Activated CD4-positive, alpha-beta T cell treated with anti-CD3 and anti-CD28 coated beads, Interleukin-2, amount 10 ng/mL, durations not matched to agents 24 days and 14 days (primary cell): ENCODE results near the gene ADGRB3. TPM values are rescaled to one million over a fixed set of nuclear protein-coding genes. Genes with fewer than 3 reads are reported as not detected.
"Not testable (repeated sequence)": the region's sequence is repeated elsewhere in the genome, so short reads cannot be mapped to it uniquely, and the experiment has no call there.

Experiments used
- DNase-seq: peaks from one replicate; pipeline ENCODE4 v3.0.0; 2022
- H3K27ac Mint-ChIP-seq: one replicate; pipeline ENCODE4 v1.8.0; 2022; ENCODE audit warnings: mild to moderate bottlenecking, mixed read lengths
- H3K27me3 Mint-ChIP-seq: one replicate; pipeline ENCODE4 v1.8.0; 2022; ENCODE audit warnings: mixed read lengths
- H3K36me3 Mint-ChIP-seq: one replicate; pipeline ENCODE4 v1.8.0; 2022; ENCODE audit warnings: low read depth, mild to moderate bottlenecking, mixed read lengths
- H3K4me1 Mint-ChIP-seq: one replicate; pipeline ENCODE4 v1.8.0; 2021; ENCODE audit warnings: mixed read lengths
- H3K4me3 Mint-ChIP-seq: one replicate; pipeline ENCODE4 v1.8.0; 2022; ENCODE audit warnings: mild to moderate bottlenecking, moderate library complexity, mixed read lengths
- H3K9me3 Mint-ChIP-seq: one replicate; pipeline ENCODE4 v1.8.0; 2021; ENCODE audit warnings: mixed read lengths
- intact Hi-C: fragments of 100-400 bp; cut with micrococcal nuclease; formaldehyde crosslinking; loops from one replicate; pipeline ENCODE4 v1.15.1; 2023
- total RNA-seq: library from RNA; stranded (reverse); gene quantifications from 2 replicates; pipeline ENCODE4 v1.2.3, GENCODE V29; 2022

ADGRB3 gene
- total RNA-seq, 1 donor from 2014 or later = not detected

DNA sequence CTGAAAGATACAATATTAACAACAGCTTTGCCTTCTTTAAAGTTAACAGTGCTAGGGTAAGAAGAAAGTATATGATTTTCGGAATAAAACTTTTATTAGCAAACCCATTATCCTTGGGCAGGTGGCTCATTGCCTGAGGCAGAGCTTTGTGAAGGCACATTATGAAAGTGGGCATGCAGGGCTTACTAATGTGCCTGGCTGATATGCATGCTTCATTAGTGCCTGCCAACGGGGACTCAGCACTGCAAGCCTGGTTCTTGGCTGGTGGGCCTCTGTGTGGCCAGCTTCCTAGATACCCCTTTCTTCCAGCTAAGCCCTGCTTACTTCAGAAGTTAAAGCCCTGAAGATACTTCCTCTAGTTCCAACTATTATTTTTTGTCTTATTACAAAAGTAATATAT lies 481.6 kb downstream of the ADGRB3 start:
- no peak for DNase-seq
- H3K4me3 Mint-ChIP-seq = no peak overlapping the region
- H3K27ac Mint-ChIP-seq = no peak overlapping the region
- intact Hi-C loops = no loop called here
- H3K9me3 Mint-ChIP-seq = peaks cover 3% of the 10 kb centered on the region
- no peaks in the 10 kb centered on the region for H3K36me3 Mint-ChIP-seq
- no peaks in the 10 kb centered on the region for H3K4me1 Mint-ChIP-seq
- no peaks in the 10 kb centered on the region for H3K27me3 Mint-ChIP-seq

DNA sequence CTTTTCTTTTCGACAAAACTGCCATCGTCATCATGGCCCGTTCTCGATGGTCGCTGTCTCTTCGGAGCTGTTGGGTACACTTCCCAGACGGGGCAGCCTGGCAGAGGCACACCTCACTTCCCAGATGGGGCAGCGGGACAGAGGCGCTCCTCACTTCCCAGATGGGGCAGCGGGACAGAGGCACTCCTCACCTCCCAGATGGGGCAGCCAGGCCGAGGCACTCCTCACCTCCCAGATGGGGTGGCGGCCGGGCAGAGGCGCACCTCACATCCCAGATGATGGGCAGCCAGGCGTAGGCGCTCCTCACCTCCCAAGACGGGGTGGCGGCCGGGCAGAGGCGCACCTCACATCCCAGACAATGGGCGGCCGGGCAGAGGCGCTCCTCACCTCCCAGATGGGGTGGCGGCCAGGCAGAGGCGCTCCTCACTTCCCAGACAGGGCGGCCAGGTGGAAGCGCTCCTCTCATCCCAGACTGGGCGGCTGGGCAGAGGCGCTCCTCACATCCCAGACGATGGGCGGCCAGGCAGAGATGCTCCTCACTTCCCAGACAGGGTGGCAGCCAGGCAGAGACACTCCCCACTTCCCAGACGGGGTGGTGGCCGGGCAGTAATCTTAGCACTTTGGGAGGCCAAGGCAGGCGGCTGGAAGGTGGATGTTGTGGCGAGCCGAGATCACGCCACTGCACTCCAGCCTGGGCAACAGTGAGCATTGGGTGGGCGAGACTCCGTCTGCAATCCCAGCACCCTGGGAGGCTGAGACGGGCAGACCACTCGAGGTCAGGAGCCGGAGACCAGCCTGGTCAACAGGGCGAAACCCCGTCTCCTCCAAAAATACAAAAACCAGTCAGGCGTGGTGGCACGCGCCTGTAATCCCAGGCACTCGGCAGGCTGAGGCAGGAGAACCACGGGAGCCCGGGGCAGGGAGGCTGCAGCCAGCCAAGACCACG lies 486.7 kb downstream of the ADGRB3 start:
- H3K27me3 Mint-ChIP-seq, H3K36me3 Mint-ChIP-seq, H3K4me3 Mint-ChIP-seq, H3K4me1 Mint-ChIP-seq, intact Hi-C loops, DNase-seq, H3K9me3 Mint-ChIP-seq, H3K27ac Mint-ChIP-seq: not testable (repeated sequence)

DNA sequence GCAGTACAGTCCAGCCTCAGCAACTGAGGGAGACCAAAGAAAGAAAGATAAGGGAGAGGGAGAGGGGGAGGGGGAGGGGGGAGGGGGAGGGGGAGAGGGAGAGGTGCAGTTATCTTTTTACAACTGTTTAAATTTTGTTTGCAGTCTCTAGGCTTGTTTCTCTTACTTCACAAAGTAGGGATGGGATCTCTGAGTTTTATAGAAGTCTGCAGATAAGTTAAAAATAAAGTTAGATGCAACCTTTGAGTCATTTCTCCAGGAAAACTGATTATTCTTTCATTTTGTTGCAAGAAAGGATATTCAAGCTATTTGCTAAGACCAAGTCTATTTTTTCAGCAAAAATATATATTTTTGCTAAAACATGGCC lies 487.3 kb downstream of the ADGRB3 start:
- Mint-ChIP-seq H3K9me3 (peaks cover 3% of the 10 kb centered on the region), H3K27me3 (no peaks in the 10 kb centered on the region), H3K4me3 (no peak overlapping the region), H3K36me3 (no peaks in the 10 kb centered on the region), H3K4me1 (no peaks in the 10 kb centered on the region), H3K27ac (no peak overlapping the region)
- no peak for DNase-seq
- intact Hi-C loops = no loop called here

DNA sequence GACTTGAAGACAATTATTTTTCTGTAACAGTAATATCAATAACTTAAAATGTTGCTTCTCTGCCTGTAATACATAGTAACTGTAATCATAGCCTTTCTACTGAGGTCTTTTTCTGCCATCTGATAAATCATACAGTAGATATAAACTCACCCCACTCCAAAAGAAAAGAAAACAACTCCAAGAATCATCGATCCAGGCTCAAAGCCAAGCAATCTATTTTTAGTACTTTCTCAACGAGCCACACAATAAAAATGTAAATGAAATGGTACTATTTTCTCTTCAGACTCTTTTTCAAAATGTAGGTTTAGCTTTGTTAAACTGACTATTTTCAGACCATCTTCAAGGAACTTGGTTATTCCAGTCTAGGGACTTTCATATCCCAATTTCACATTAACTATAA lies 493.3 kb downstream of the ADGRB3 start:
- no peak overlapping the region for H3K27ac Mint-ChIP-seq
- no peaks in the 10 kb centered on the region for H3K4me1 Mint-ChIP-seq
- DNase-seq = no peak
- peaks cover 3% of the 10 kb centered on the region for H3K9me3 Mint-ChIP-seq
- no peaks in the 10 kb centered on the region for H3K36me3 Mint-ChIP-seq
- no peak overlapping the region for H3K4me3 Mint-ChIP-seq
- intact Hi-C loops = no loop called here
- H3K27me3 Mint-ChIP-seq = no peaks in the 10 kb centered on the region

DNA sequence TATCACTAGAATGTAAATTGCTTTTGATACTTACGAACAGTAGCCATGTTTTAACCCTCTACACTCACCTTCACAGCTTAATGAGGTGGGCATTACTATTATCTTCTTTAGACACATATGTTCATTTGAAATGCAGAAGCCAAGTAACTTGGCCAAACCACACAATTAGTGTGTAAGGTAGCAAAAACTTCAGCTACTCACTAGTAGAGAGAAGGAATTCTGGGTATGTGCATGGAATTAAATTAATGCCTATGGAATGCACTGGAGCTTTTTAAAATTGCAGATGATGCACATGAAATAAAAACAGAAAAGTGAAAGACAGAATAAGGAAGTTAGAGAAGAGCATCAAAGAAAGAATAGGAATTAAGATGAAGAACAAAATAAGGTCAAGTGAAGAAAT lies 494.0 kb downstream of the ADGRB3 start:
- Mint-ChIP-seq H3K4me1 (no peaks in the 10 kb centered on the region), H3K4me3 (no peak overlapping the region), H3K36me3 (no peaks in the 10 kb centered on the region), H3K27ac (no peak overlapping the region), H3K27me3 (no peaks in the 10 kb centered on the region), H3K9me3 (peaks cover 3% of the 10 kb centered on the region)
- intact Hi-C loops = no loop called here
- DNase-seq = no peak

DNA sequence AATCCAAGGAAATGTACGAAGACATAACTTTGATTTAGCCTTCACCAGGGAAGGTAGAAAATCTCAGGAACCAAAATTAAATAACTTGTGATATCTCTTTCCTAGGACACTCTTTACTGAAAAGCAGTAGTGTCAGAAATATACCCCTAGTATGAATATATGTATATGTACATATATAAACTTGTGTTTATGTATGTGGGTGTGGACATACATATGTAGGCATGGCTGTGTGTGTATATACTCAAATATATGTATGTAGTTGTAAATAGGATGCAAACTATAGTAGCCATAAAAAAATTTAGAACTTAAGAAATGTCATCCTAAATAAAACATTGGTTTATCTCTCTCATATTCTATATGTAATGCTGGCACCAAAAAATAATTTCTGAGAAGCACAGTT lies 500.8 kb downstream of the ADGRB3 start:
- no peaks in the 10 kb centered on the region for H3K36me3 Mint-ChIP-seq
- no peak for DNase-seq
- H3K9me3 Mint-ChIP-seq = peaks cover 3% of the 10 kb centered on the region
- H3K4me1 Mint-ChIP-seq = no peaks in the 10 kb centered on the region
- intact Hi-C loops = no loop called here
- H3K27me3 Mint-ChIP-seq = no peaks in the 10 kb centered on the region
- H3K4me3 Mint-ChIP-seq = no peak overlapping the region
- no peak overlapping the region for H3K27ac Mint-ChIP-seq

DNA sequence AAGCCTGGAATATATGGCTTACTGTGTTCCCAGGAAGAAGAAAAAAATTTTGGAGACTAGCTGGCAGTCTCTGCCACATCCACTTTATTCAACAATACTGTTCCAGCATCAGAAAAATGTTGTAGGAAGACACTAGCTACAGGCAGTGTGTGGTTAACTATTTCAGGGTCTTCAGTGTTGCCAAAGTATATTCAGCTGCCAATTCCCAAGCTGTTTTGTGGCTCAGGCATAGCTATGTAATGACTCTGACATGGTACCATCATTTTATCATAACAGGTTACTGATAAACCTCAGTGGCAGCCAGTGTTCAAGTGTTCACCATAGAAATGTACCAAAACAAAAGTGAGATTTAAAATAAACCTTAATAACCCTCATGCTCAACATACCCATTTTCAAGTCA lies 503.1 kb downstream of the ADGRB3 start:
- intact Hi-C loops = no loop called here
- Mint-ChIP-seq H3K4me3 (no peak overlapping the region), H3K27ac (no peak overlapping the region), H3K27me3 (no peaks in the 10 kb centered on the region), H3K36me3 (no peaks in the 10 kb centered on the region), H3K9me3 (no peaks in the 10 kb centered on the region), H3K4me1 (no peaks in the 10 kb centered on the region)
- no peak for DNase-seq

DNA sequence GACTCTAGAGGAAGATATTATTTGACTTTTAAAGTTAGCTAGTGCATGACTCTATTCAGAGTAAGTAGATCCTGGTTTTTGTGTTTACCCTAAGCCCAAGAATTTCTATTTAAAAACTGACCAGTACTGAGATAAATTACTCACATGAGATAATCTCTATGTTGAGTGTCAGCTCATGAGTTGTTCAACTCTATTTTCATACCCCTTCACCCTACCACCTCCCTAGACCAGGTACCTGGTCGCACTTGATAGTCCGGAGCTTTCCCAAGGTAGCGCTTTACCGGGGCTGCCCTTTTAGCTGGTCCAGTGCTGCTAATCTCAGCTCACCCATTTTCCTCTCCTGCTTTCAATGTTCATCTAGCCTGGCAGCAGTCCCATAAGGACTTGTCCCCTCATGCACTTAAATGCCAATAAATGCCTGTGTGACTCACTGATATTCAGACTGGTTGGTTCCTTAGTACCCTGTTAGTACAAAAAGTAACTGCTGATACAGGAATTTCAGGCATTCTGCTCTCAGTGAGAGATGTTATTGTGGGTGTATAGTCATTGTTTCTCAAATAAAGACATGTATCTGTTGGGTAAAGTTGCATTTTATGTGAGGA lies 503.9 kb downstream of the ADGRB3 start:
- Mint-ChIP-seq H3K27me3 (no peaks in the 10 kb centered on the region), H3K27ac (no peak overlapping the region), H3K4me3 (no peak overlapping the region), H3K36me3 (no peaks in the 10 kb centered on the region), H3K9me3 (no peaks in the 10 kb centered on the region), H3K4me1 (no peaks in the 10 kb centered on the region)
- intact Hi-C loops = no loop called here
- no peak for DNase-seq

DNA sequence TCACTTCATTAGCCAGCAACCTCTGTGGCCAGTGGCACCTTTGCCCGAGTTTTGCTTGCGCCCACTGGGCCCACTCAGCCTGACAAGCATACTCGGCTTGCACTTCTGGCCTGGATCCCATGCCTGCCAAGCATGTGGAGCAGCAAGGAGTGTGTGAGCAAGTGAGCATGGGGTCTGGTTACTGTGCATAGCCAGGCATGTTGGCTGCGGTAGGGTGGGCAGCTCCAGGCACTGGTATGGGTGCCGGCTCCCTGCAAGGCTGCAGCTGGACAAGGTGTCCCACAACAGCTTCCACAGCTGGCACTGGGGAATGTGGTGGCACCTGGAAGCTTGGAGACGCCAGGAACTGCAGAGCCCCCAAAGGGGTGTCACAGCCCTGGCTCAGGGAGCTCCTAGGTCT lies 510.0 kb downstream of the ADGRB3 start:
- Mint-ChIP-seq H3K27me3 (no peaks in the 10 kb centered on the region), H3K4me3 (no peak overlapping the region), H3K36me3 (no peaks in the 10 kb centered on the region), H3K4me1 (no peaks in the 10 kb centered on the region), H3K27ac (no peak overlapping the region), H3K9me3 (no peaks in the 10 kb centered on the region)
- DNase-seq = no peak
- intact Hi-C loops = no loop called here

DNA sequence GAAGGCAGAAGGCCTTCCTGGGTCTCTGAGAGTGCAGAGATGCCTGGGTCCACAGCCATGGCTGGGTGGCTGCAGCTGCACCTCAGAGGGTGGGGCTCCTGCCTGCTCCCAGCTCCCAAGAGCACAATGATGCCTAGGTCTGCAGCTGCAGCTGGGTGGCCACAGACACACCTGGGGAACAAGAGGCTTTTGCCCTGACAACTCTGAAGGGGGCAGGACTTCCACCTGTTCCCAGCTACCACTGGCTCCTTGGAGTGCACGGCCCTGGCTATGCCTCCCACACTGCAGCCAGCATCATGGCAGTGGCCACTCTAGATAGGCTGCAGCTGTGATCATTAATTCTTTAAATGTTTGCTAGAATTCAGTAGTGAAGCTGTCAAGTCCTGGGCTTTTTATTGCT lies 511.3 kb downstream of the ADGRB3 start:
- Mint-ChIP-seq H3K9me3 (no peaks in the 10 kb centered on the region), H3K4me1 (no peaks in the 10 kb centered on the region), H3K36me3 (no peaks in the 10 kb centered on the region), H3K4me3 (no peak overlapping the region), H3K27ac (no peak overlapping the region), H3K27me3 (no peaks in the 10 kb centered on the region)
- intact Hi-C loops = no loop called here
- no peak for DNase-seq

DNA sequence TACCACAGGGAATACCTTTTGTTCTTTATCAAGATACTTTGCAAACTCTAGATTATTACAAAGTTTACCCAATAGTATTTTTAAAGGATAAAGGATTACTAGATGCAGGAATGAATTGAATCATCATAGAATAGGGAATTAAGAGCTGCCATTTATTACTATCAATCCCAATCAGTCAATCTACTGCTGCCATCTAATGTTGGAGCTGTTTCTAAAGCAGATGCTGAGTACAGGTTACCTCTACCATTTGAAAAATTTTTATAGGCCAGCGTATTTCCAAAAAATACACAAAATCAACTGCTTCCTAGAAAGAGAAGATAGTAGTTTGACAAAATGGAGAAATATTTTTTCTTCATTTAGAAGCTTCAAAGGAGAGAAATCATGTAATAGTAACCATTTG lies 520.4 kb downstream of the ADGRB3 start:
- Mint-ChIP-seq H3K36me3 (no peaks in the 10 kb centered on the region), H3K4me3 (no peak overlapping the region), H3K27ac (no peak overlapping the region), H3K4me1 (no peaks in the 10 kb centered on the region), H3K9me3 (no peaks in the 10 kb centered on the region), H3K27me3 (no peaks in the 10 kb centered on the region)
- intact Hi-C loops = no loop called here
- DNase-seq = no peak

DNA sequence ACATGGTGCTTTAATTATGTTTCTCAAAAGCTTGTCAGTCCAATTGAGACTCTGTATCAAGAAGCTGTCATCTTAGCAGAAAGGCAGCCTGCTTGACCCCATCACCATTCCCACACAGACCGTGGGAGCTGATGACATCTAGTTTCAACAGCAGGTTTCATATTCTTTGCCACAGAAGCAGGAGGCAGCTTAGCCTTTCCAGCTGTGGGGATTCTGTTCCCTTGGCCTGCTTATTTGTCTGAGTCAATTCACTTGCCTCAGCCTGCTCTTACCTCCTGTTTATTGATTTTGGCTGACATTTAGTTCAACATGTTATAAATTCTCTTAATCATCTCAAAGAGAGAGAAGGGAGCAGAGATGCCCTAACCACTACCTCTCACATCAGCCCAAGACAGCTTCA lies 527.7 kb downstream of the ADGRB3 start:
- intact Hi-C loops = no loop called here
- no peaks in the 10 kb centered on the region for H3K4me1 Mint-ChIP-seq
- no peaks in the 10 kb centered on the region for H3K27me3 Mint-ChIP-seq
- H3K27ac Mint-ChIP-seq = no peak overlapping the region
- no peak overlapping the region for H3K4me3 Mint-ChIP-seq
- no peaks in the 10 kb centered on the region for H3K9me3 Mint-ChIP-seq
- DNase-seq = no peak
- H3K36me3 Mint-ChIP-seq = no peaks in the 10 kb centered on the region

DNA sequence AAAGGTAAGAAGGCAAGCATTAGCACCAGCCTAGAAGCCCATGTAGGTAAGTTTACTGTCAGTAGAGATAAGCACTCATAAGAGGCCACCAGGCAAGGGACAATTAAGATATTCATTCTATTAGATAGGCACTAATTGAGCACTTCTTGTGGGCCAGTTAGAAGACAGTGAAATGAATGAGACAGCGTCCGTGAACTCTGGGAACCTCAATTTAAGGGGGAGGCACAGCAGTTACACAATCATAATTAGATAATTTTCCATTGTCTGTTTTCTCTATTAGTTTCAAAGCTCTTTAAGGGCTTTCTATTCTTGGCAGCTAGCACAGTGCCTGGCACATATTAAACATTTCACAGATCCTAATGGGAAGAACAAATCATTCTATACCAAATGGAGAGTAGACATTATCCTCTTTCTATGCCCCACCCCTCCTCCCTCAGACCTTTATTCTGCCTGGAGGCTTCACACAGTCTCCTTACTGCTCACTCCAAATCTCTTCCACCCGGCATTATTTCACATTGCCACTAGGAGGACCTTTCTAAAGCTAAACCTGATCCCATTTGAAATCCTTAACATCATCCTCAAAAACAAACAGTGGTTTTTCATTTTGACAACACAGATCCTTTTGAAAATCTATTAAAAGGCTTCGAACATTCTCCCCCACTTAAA lies 529.6 kb downstream of the ADGRB3 start:
- no peak for DNase-seq
- Mint-ChIP-seq H3K36me3 (no peaks in the 10 kb centered on the region), H3K4me3 (no peak overlapping the region), H3K4me1 (no peaks in the 10 kb centered on the region), H3K27ac (no peak overlapping the region), H3K9me3 (no peaks in the 10 kb centered on the region), H3K27me3 (no peaks in the 10 kb centered on the region)
- intact Hi-C loops = no loop called here

DNA sequence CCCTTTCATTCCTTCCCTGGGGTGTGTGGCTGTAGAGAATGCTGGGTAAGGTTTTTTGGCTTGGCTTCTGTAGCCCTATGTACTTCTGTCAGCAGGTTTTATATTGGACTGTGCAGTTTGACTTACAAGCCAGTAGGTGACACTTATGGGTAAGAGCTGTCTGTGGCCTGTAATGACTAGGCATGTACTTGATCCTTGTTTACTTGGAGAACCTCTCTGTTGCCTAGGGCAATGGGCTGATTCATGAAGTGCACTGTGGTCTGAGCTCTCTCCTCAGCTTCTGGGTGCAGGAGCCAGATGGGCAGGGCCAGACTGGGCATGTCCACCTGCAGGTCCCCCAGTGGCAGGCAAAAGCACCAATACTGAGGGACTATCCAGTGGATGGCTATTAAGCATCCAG lies 544.6 kb downstream of the ADGRB3 start:
- Mint-ChIP-seq H3K27ac (no peak overlapping the region), H3K9me3 (no peaks in the 10 kb centered on the region), H3K4me1 (no peaks in the 10 kb centered on the region), H3K36me3 (no peaks in the 10 kb centered on the region), H3K27me3 (no peaks in the 10 kb centered on the region), H3K4me3 (no peak overlapping the region)
- no peak for DNase-seq
- intact Hi-C loops = no loop called here
